Gastrocnemius medialis (tissue), 4 donors: Measurements from ENCODE around the gene CALD1. TPM values are rescaled to one million over a fixed set of nuclear protein-coding genes. Genes with fewer than 3 reads are reported as not detected.

Source experiments
- ATAC-seq, 2 donors: fragments of 150-250 bp; one replicate each; pipeline ENCODE4 v1.9.1; 2016
- DNase-seq, 2 donors: peaks; one replicate each; pipeline ENCODE4 v3.0.0-alpha.2; 2019
- H3K27ac ChIP-seq, 4 donors: fragments of 200-600 bp; sonication (generic); 1 replicate in 1 of 4; 2 replicates in 3 of 4; pipeline ENCODE4 v1.5.1; 2016 to 2018; ENCODE audit warnings: mild to moderate bottlenecking in 2 of 4, moderate library complexity in 1 of 4
- H3K27me3 ChIP-seq, 3 donors: fragments of 200-600 bp; sonication (generic) in 2 of 3; 1 replicate in 1 of 3; 2 replicates in 2 of 3; pipeline versions ENCODE4 v1.5.1 to v1.6.0; 2016 to 2019; ENCODE audit warnings: mild to moderate bottlenecking in 1 of 3, moderate library complexity in 1 of 3
- H3K36me3 ChIP-seq, 2 donors: fragments of 200-600 bp; sonication (generic) in 1 of 2; one replicate each; pipeline ENCODE4 v1.5.1; 2017 to 2018
- H3K4me1 ChIP-seq, 2 donors: fragments of 200-600 bp; sonication (generic) in 1 of 2; one replicate each; pipeline ENCODE4 v1.5.1; 2016 to 2017; ENCODE audit warnings: mild to moderate bottlenecking in 2 of 2
- H3K4me3 ChIP-seq, 4 donors: fragments of 200-600 bp; sonication (generic) in 3 of 4; 1 replicate in 1 of 4; 2 replicates in 3 of 4; pipeline ENCODE4 v1.5.1; 2016 to 2019; ENCODE audit warnings: mild to moderate bottlenecking in 2 of 4
- H3K9me3 ChIP-seq, 3 donors: fragments of 200-600 bp; sonication (generic) in 2 of 3; 1 replicate in 1 of 3; 2 replicates in 2 of 3; pipeline ENCODE4 v1.5.1; 2016 to 2019
- CTCF ChIP-seq, 5 experiments: fragments of 450-650 bp in 3 of 5; fragments of 200-600 bp in 2 of 5; sonication (generic) in 2 of 5; IDR thresholded peaks in 4 of 5; conservative IDR thresholded peaks in 1 of 5; 1 replicate in 4 of 5; 2 replicates in 1 of 5; pipeline ENCODE4 v1.5.1; 2016 to 2019; ENCODE audit warnings: antibody characterized with exemption in 5 of 5, mild to moderate bottlenecking in 3 of 5, moderate library complexity in 3 of 5
- POLR2A ChIP-seq, 2 donors: fragments of 450-650 bp; IDR thresholded peaks; one replicate each; pipeline ENCODE4 v1.6.1; 2017; ENCODE audit warnings: antibody characterized with exemption in 2 of 2, mild to moderate bottlenecking in 2 of 2, moderate library complexity in 2 of 2
- in situ Hi-C, 4 donors: fragments of 200-750 bp; cut with MboI; loops; one replicate each; pipeline versions ENCODE4 v1.15.0 to v1.8.0; 2017; ENCODE audit warnings: low sequenced_read_pairs in 4 of 4
- intact Hi-C: fragments of 100-400 bp; cut with DNase I; formaldehyde crosslinking; loops from one replicate; pipeline ENCODE4 v1.15.1; 2023; ENCODE audit warnings: low total_unique reads
- total RNA-seq, 4 donors: library from RNA; depleted of rRNA; stranded (reverse); fragments of >200 nt; gene quantifications; one replicate each; pipeline versions ENCODE4 v1.1.0 to v1.2.3, GENCODE V29; 2016

Gene CALD1
- total RNA-seq, 4 donors from 2014 or later: 25.9 to 43.2 (median 32.3) TPM

- intact Hi-C loops (loop anchor here (10.0 kb wide), 2 partner anchors 123 to 187 kb away; no protein-coding TSS in a partner anchor), in situ Hi-C loops (no loop called here)
- Histone ChIP-seq H3K27ac (no peak overlapping the region), H3K9me3 (no peaks in the 10 kb centered on the region), H3K27me3 (no peaks in the 10 kb centered on the region), H3K36me3 (no peaks in the 10 kb centered on the region), H3K4me3 (no peak overlapping the region), H3K4me1 (no peaks in the 10 kb centered on the region)
- DNase-seq (no peak), ATAC-seq (no peak)
- TF ChIP-seq POLR2A (IDR thresholded peaks at IDR 0.05) (no peak), CTCF (IDR thresholded peaks at IDR 0.05 in 4 of 5, conservative IDR thresholded peaks at IDR 0.05 in 1 of 5) (no peak)
These were observed 21.5 kb upstream of the CALD1 start for GRCh38 chr7:134757938-134758337.

- no peak overlapping the region for H3K27ac ChIP-seq
- in situ Hi-C loops: no loop called here
- no peak for TF ChIP-seq POLR2A (IDR thresholded peaks at IDR 0.05)
- no peak for TF ChIP-seq CTCF (IDR thresholded peaks at IDR 0.05 in 4 of 5, conservative IDR thresholded peaks at IDR 0.05 in 1 of 5)
These were observed 20.5 kb upstream of the CALD1 start for GRCh38 chr7:134758981-134759380.

GRCh38 chr7:134761266-134761665, 18.2 kb upstream of the CALD1 start:
- Histone ChIP-seq H3K9me3 (no peaks in the 10 kb centered on the region), H3K27me3 (no peaks in the 10 kb centered on the region), H3K27ac (no peak overlapping the region), H3K4me1 (no peaks in the 10 kb centered on the region), H3K4me3 (no peak overlapping the region), H3K36me3 (no peaks in the 10 kb centered on the region)
- TF ChIP-seq CTCF (IDR thresholded peaks at IDR 0.05 in 4 of 5, conservative IDR thresholded peaks at IDR 0.05 in 1 of 5) (no peak), POLR2A (IDR thresholded peaks at IDR 0.05) (no peak)
- in situ Hi-C loops (no loop called here), intact Hi-C loops (no loop called here)
- ATAC-seq (no peak), DNase-seq (no peak)

More at GRCh38 chr7:134758981-134759380, 20.5 kb upstream of the CALD1 start:
- DNase-seq (no peak), ATAC-seq (no peak)
- Histone ChIP-seq H3K4me3 (no peak overlapping the region), H3K4me1 (no peaks in the 10 kb centered on the region), H3K27me3 (no peaks in the 10 kb centered on the region), H3K36me3 (no peaks in the 10 kb centered on the region), H3K9me3 (no peaks in the 10 kb centered on the region)
- intact Hi-C loops: loop anchor here (10.0 kb wide), 2 partner anchors 124 to 186 kb away; no protein-coding TSS in a partner anchor

GRCh38 chr7:134763960-134764359, 15.5 kb upstream of the CALD1 start:
- no peak for TF ChIP-seq CTCF (IDR thresholded peaks at IDR 0.05 in 4 of 5, conservative IDR thresholded peaks at IDR 0.05 in 1 of 5)
- no peak for TF ChIP-seq POLR2A (IDR thresholded peaks at IDR 0.05)
- no peak overlapping the region for H3K27ac ChIP-seq
- ATAC-seq: no peak

GRCh38 chr7:134764365-134764764, 15.1 kb upstream of the CALD1 start:
- ATAC-seq (no peak), DNase-seq (no peak)
- Histone ChIP-seq H3K9me3 (no peaks in the 10 kb centered on the region), H3K4me1 (no peaks in the 10 kb centered on the region), H3K4me3 (no peak overlapping the region), H3K36me3 (no peaks in the 10 kb centered on the region), H3K27ac (no peak overlapping the region), H3K27me3 (no peaks in the 10 kb centered on the region)
- TF ChIP-seq POLR2A (IDR thresholded peaks at IDR 0.05) (no peak), CTCF (IDR thresholded peaks at IDR 0.05 in 4 of 5, conservative IDR thresholded peaks at IDR 0.05 in 1 of 5) (no peak)
- in situ Hi-C loops: no loop called here
- intact Hi-C loops: no loop called here

More at GRCh38 chr7:134763960-134764359, 15.5 kb upstream of the CALD1 start:
- Histone ChIP-seq H3K4me3 (no peak overlapping the region), H3K36me3 (no peaks in the 10 kb centered on the region), H3K27me3 (no peaks in the 10 kb centered on the region), H3K9me3 (no peaks in the 10 kb centered on the region), H3K4me1 (no peaks in the 10 kb centered on the region)
- in situ Hi-C loops (no loop called here), intact Hi-C loops (no loop called here)
- no peak for DNase-seq
